ENCODE measurements around the gene CTAG1B.
"Not testable (repeated sequence)": the region's sequence is repeated elsewhere in the genome, so short reads cannot be mapped to it uniquely, and the experiment has no call there.

CTAG1B gene

GRCh38 chrX:154619182-154619581, at the start of gene CTAG1B:
TSS of gene CTAG1B (minus strand) at chrX:154619282. CDS start at chrX:154619218, 64 bp downstream.
- DNase-seq: not testable (repeated sequence)

DNA sequence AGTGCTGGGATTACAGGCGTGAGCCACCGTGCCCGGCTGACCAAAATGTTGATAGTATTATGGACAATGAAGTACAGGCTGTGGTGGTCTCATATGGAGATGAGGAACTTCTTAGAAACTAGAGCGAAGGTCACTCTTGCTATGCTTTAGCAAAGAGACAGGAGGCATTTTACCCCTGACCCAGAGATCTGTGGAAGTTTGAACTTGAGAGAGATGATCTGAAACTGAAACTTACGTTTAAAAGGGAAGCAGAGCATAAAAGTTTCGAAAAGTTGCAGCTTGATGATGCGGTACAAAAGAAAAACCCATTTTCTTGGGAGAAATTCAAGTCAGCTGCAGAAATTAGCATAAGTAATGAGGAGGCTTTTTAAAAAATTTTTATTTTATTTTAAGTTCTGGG, 42.8 kb upstream of the CTAG1B start:
- DNase-seq: no peak

GRCh38 chrX:154661170-154661569, 42.1 kb upstream of the CTAG1B start:
- DNase-seq: no peak

- DNase-seq: no peak
These were observed 41.5 kb upstream of the CTAG1B start for GRCh38 chrX:154660541-154660940.

DNA sequence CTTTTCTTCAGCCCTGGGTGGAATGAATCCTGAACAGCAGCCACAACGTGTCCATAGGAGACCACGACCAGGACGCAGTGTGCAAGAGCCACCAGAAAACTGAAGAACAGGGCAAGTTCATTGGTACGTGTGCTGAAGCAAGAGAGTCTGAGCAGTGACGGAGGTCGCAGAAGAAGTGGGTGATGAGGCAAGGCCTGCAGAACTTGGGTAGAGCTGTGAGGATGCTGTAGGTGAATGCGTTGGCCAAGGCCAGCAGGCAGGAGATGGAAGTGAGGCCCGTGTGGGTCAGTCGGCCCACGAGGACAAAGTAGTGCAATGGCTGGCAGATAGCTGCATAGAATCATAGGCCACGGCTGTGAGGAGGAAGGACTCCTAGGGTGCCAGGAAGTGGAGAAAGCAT, 39.9 kb upstream of the CTAG1B start:
- no peak for DNase-seq

DNA sequence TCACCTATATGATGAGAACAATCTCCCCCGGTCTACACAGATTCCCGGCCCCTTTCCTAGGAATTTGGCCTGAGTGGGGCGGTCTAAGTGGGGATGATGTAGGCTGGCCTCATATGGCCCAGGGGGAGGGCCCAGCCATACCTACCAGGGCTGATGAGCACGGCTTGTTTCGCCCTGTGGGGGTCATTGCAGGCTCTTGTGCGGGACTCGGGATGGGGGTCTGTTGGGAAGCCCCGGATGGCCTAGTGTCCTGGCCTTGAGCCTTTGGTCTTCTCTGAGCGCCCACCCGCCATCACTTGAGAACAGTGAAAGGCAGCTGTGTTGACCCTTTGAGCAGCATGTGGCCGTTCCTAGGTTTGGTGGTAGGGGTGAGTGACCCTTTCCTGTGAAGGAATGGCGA, 39.1 kb upstream of the CTAG1B start:
- DNase-seq: no peak

- DNase-seq: no peak
These were observed 38.2 kb upstream of the CTAG1B start for GRCh38 chrX:154657226-154657805.

DNA sequence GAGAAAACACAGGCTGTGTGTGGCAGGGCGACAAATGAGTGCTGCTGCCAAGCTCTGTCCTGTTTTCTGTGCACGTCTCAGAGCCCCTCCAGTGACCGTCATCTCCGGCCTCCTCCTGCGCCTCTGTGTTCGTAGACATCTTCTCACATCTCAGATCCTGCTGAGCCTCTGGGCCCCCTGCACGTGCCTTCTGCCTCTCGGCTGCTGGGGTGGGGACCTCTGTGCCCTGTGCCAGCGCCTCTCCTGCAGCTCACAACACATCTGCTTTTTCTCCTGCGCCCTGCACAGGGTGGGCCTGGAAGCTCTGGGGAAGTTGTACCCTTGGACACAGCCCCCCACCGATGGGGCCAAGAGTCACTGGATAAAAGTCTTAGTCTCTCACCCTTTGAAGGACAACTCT, 36.7 kb upstream of the CTAG1B start:
- DNase-seq: no peak

- no peak for DNase-seq
These were observed 36.3 kb upstream of the CTAG1B start for GRCh38 chrX:154655346-154655745.

- no peak for DNase-seq
These were observed 35.8 kb upstream of the CTAG1B start for GRCh38 chrX:154654925-154655324.

DNA sequence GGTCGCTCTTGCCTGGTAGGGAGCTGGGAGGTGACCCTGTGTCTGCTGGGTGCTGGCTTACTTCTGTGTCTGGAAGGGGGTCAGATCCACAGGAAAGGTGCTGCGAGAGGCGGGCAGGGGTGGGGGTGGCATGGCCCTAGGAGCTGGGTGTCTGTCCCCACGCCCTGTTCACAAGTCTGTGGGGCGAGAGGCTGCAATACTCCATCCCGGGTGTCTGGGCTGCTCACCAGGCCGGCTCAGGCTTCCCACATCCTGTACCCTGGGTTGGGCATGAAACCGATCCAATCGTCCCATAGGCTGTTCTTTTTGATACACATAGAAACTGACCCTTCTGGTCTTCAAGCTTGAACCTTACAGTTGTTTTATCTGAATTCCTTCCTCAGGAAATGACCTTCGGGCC, 35.3 kb upstream of the CTAG1B start:
- DNase-seq: no peak

DNA sequence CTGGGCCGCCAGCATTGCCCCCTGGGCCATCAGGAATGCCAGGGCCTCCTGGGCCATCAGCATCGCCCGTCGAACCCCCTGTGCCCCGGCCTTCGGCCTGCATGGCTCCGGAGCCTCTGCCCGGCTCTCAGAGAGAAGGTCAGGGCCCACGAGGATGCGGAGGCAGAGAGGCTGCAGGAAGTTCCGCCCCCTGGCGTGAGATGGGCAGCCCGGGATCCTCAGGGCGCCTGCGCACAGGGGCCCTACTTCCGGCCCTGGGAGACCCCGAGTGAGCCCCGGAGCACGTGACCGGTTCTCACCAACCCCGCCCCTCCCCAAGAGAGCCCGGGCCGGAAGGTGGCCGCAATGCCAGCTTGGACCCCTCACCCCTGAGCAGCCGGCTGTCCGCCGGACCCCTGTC, 34.3 kb upstream of the CTAG1B start, which contains the start of gene CTAG2:
Gene CTAG2, minus strand, starts transcription at position 167 of the 400 bp plus-strand sequence. Its CDS starts 64 bp downstream, at position 103.
- not testable (repeated sequence) for DNase-seq

DNA sequence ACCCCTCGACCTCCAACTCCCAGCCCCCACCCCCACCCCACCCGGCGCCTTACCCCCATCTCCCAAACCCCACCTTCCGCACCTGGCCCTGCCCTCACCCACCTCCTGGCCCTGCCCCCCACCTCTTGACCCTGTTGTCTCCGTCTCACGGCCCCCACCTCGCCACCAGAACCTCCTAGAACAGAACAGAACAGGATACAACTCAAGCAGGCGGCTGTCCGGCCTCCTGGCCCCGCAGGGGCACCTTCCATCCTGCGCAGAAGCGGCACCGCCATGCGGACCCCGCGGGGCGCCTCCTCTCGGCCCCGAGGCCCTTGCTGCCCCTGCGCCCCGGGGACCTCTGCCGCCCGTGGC, 33.9 kb upstream of the CTAG1B start:
- DNase-seq: no peak

DNA sequence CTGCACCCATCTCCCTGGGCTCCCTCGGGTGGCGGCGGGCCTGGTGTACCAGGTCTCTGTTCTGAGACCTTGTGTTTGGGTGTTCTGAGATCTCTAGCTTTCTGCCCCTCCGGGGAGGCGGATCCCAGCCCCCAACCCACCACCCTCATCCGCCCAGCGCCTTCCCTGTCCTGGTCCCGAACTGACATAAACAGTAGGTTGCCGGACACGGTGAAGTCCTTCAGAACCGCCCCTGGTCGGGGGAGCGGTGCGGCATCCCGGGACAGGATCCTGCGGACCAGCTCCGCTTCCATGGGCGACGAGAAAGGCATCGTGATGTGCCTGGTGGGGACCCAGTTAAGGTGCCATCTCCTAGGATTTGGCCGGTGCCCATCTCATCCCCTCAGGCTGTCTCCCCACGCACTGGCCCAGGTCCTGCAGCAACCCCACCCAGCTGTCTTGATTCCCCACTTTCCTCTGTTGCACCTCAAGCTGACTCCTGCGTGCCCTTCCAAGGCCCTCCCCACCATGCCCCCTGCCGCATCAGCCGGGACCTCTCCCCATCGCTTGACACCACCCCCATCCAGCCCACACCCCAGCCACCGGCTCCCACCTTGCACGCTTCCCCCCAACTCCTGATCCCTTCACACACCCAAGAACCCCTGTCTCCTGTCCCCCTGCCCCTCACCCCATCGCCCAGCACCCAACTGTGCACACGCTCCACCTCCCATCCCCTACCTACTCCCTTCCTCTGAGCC, 33.4 kb upstream of the CTAG1B start:
- DNase-seq: no peak

DNA sequence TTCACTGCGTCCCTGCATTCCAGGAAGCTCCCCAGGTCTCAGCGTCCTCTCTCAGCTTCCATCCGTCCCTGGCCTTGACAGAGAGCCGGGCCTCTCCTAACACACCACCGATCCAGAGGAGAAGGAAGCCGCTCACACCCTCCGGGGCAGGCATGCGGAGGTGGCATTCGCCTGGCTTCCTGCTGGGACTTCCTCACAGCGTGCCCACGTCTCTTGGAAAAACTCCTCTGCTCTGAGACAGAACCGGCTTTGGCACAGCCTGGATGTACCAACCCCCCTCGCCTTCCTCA, 31.1 kb upstream of the CTAG1B start:
- no peak for DNase-seq

DNA sequence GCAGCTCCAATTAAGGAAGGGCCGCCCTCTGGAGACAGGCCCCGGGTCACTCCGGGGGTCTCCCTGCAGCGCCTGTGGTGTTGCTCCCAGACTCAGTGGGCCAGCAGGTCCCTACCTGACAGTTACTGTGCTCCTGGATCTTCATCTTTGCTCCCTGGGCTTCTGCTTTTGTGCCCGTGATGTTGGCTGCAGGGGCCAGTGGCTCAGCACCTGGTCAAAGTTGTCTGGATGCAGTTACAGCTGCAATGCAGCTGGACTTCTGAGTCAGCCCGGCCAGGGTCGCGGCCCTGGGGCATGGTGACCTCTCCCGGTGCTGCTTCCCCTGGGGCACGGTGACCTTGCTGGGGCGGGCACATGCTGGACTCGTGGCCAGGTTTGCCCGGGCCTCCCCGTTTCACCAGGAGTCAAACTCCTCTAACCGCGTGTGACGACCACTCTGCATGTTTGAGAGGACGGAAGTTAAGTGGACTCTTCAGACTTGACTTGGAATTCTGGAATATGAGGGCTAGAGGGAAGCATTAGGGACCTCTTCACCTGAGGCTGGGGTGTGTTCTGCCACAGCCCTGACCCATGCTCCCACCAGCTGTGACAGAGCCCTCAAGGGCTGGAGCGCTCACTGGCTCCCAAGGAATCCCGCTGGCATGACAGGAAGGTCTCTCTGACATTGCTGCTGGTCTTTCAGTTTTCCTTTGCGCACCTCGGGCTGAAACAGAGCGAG, 30.6 kb upstream of the CTAG1B start:
- DNase-seq: no peak

DNA sequence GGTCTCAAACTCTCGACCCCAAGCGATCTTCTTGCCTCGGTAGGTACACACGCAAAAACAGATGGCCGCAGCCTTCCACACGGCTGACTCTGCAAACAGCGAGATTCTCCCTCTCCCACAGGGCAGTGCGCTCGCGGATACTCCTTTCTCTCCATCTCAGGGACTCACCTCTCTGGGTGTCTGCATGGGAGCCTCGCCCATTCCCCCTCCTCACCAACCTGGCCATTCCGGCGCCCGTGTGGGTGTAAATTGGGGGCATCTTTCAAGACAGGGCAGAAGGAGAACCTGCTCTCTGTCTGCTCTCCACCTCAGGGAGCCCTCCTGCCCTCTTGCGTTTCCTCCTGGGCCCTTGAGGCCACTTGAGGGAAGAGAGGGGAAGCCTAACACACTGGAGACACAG, 29.8 kb upstream of the CTAG1B start:
- DNase-seq: no peak

DNA sequence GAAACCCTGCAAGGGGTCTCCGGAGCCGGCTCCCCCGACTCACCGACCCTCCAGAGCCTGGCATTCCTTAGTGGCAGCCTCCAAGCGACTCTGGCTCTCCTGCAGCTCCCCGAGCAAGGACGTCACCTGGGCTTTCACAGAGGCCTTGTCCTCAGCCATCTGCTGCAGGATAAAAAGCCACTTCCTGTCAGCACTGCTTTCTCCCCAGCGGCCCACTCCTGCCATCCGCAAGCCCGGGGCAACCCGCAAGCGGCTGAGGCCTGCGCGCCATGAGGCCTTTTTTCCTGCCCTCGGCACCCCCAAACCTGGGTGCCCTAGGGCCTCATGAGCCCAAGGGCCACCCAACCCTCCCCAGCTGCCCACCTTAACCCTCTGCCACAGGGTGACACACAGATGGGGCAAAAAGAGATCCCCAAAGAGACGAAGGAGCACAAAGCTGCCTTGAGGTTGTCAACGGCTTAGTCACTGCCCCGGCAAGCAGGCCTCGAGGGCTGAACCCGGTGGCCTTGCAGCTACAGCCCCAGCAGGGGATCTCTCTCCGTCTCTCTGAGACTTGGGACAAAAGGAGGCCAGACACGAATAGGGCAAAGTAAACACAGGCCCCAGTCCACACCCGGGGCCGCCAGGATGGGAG, 26.8 kb upstream of the CTAG1B start:
- not testable (repeated sequence) for DNase-seq

DNA sequence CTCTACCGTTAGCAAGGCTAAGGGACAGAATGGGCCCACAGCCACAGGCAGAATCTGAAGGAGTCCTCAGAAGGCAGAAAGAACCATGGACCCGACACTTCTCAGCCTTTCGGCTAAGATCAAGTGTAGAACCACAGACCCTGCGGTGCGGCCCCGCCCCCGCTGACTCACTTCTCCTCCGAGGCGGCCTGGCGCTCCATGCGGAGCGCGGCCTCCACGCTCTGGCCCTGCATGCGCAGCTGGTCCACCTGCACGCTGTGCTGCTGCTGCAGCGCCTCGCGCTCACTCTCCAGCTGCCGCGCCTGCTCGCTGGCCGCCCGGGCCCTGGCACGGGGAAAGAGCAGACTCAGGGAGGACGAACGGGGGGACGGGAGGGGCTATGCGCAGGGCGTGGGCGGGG, 24.6 kb upstream of the CTAG1B start:
- not testable (repeated sequence) for DNase-seq

- not testable (repeated sequence) for DNase-seq
These were observed 22.7 kb upstream of the CTAG1B start for GRCh38 chrX:154641740-154642139.

DNA sequence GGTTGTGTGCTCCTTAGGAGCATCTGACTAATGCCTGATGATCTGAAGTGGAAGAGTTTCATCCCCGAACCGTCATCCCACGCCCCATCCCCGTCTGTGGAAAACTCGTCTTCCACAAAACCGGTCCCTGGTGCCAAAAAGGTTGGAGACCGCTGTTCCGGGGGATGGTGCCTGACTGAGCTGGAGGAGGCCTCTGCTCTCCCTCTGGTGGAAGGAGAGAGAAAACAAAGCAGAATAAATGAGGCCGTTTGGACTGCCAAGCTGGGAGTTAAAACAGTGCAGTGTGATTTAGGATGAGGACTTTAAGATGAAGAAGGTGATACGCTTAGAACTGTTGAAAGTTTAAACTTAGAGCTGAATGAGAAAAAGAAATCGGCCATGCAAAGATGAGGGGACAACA, 14.6 kb upstream of the CTAG1B start:
- not testable (repeated sequence) for DNase-seq

DNA sequence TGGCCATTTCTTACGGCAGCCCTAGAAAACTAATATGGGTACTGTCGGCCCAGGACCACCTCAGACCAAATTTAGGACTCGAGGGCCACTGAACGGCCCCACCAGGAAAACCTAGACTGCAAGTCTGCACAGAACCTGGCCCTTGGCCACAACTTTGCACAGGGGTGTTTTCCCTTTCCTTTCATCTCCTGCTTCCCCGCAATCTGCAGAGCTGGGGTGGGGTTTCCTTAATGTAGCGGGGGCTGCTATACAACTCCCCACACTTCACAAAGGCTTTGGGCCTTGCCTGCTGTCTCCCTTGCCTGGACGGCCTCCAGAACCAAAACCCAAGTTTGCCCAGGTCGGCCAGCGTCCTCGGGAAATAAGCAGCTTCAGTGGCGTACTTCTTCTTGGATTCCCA, 11.9 kb upstream of the CTAG1B start:
- DNase-seq: not testable (repeated sequence)

DNA sequence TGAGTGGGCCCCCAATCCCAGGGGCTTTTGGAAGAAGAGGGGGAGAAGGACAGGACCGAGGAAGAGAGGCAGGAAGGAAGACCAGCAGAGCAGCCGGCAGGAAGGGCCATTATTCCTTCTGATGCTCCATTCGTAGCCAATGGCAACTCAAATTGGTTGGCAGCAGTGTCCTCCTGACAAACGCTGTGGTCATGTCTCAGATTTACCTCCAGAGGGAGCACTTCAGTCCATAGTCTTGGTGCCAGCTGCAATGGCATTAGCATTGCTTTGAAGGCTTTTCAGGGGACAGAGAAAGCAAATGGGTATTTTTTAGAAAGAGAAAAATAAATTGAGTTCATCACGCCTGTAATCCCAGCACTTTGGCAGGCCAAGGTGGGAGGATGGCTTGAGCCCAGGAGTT, 9.9 kb upstream of the CTAG1B start:
- DNase-seq: not testable (repeated sequence)

All from SIG-M5 (cell line).